Glomerular endothelial cell (primary cell): Measurements from ENCODE around the gene PMIS2. TPM values are rescaled to one million over a fixed set of nuclear protein-coding genes. Genes with fewer than 3 reads are reported as not detected.
A peak's percentile ranks its signal among the peaks of the same experiment; 100 is the strongest.

ENCODE experiments used
- DNase-seq: peaks from one replicate; pipeline ENCODE4 v3.0.0-alpha.2; 2011; ENCODE audit warnings: low read depth, low spot score; ENCODE audit errors: extremely low read depth
- total RNA-seq: library from RNA; depleted of rRNA; stranded (reverse); fragments of >200 nt; gene quantifications from 2 replicates; pipeline ENCODE4 v1.2.3, GENCODE V29; 2015

PMIS2 gene
- total RNA-seq, 1 donor from 2014 or later = not detected

GRCh38 chr19:35623327-35624010 is 37.5 kb downstream of the PMIS2 start:
- no peak for DNase-seq

- DNase-seq = no peak
Observed at GRCh38 chr19:35628264-35628564, 42.2 kb downstream of the PMIS2 start.

- DNase-seq = peak; percentile 92
Observed at GRCh38 chr19:35628565-35629331, 42.8 kb downstream of the PMIS2 start, which contains the start of gene RBM42. Gene RBM42 (plus strand): TSS chr19:35629036. CDS start chr19:35629154, 118 bp downstream.

- DNase-seq = no peak
Observed at GRCh38 chr19:35629332-35629633, 43.3 kb downstream of the PMIS2 start.

- no peak for DNase-seq
Observed at GRCh38 chr19:35633727-35634440, 47.9 kb downstream of the PMIS2 start.

- no peak for DNase-seq
Observed at GRCh38 chr19:35636651-35637050, 50.7 kb downstream of the PMIS2 start.

Other genes with a start within 250 kb of the PMIS2 start
- not detected in 2 replicates for gene FFAR1, start 238.3 kb upstream of the PMIS2 start, total RNA-seq
- not detected in 2 replicates for gene FFAR3, start 227.7 kb upstream of the PMIS2 start, total RNA-seq
- not detected in 2 replicates for gene GPR42, start 215.1 kb upstream of the PMIS2 start, total RNA-seq
- gene FFAR2, start 137.9 kb upstream of the PMIS2 start, total RNA-seq = not detected in 2 replicates
- gene KRTDAP, start 95.7 kb upstream of the PMIS2 start, total RNA-seq = not detected in 2 replicates
- gene DMKN, start 72.5 kb upstream of the PMIS2 start, total RNA-seq = 17.4 TPM in 1 of 2 replicates, not detected in the other
- gene SBSN, start 57.9 kb upstream of the PMIS2 start, total RNA-seq = not detected in 2 replicates
- gene GAPDHS, start 52.7 kb upstream of the PMIS2 start, total RNA-seq = not detected in 2 replicates
- 77.8 and 79.9 TPM in 2 replicates for gene TMEM147, start 40.5 kb upstream of the PMIS2 start, total RNA-seq
- gene ATP4A, start 22.5 kb upstream of the PMIS2 start, total RNA-seq = not detected in 2 replicates
- 5.8 and 9.1 TPM in 2 replicates for gene HAUS5, start 26.6 kb downstream of the PMIS2 start, total RNA-seq
- gene RBM42, start 42.9 kb downstream of the PMIS2 start, total RNA-seq = 98.4 and 110 TPM in 2 replicates
- gene ETV2, start 55.6 kb downstream of the PMIS2 start, total RNA-seq = 0.70 and 2.3 TPM in 2 replicates
- 418 and 559 TPM in 2 replicates for gene COX6B1, start 62.1 kb downstream of the PMIS2 start, total RNA-seq
- gene UPK1A, start 80.3 kb downstream of the PMIS2 start, total RNA-seq = not detected in 2 replicates
- not detected in 2 replicates for gene ZBTB32, start 118.4 kb downstream of the PMIS2 start, total RNA-seq
- gene KMT2B, start 131.8 kb downstream of the PMIS2 start, total RNA-seq = 13.0 and 34.4 TPM in 2 replicates
- 3.2 and 4.3 TPM in 2 replicates for gene IGFLR1, start 156.3 kb downstream of the PMIS2 start, total RNA-seq
- gene U2AF1L4, start 159.2 kb downstream of the PMIS2 start, total RNA-seq = 5.6 and 8.7 TPM in 2 replicates
- 50.2 and 75.0 TPM in 2 replicates for gene PSENEN, start 159.5 kb downstream of the PMIS2 start, total RNA-seq
- 9.7 and 18.7 TPM in 2 replicates for gene LIN37, start 162.4 kb downstream of the PMIS2 start, total RNA-seq
- gene HSPB6, start 170.9 kb downstream of the PMIS2 start, total RNA-seq = 1.8 and 3.2 TPM in 2 replicates
- 4.0 and 14.8 TPM in 2 replicates for gene PROSER3, start 172.0 kb downstream of the PMIS2 start, total RNA-seq
- gene ARHGAP33, start 189.4 kb downstream of the PMIS2 start, total RNA-seq = 0.53 and 5.0 TPM in 2 replicates
- not detected in 2 replicates for gene PRODH2, start 226.7 kb downstream of the PMIS2 start, total RNA-seq